Neural cell (in vitro differentiated cells): ENCODE results near the gene FAM72D.
"Not testable (repeated sequence)": the region's sequence is repeated elsewhere in the genome, so short reads cannot be mapped to it uniquely, and the experiment has no call there.

Source experiments
- EZH2 ChIP-seq: fragments of 200-600, 300-800 bp; shearing (Covaris generic), sonication (generic); IDR thresholded peaks from 2 replicates; pipeline ENCODE4 v1.6.1; 2014; ENCODE audit warnings: antibody characterized with exemption, low read length, borderline replicate concordance, mild to moderate bottlenecking; ENCODE audit not compliant: insufficient read depth, poor library complexity, severe bottlenecking
- POLR2AphosphoS5 ChIP-seq: IDR thresholded peaks from 2 replicates; pipeline ENCODE4 v1.6.1; 2012
- RAD21 ChIP-seq: fragments of 450-650 bp; conservative IDR thresholded peaks from 2 replicates; pipeline ENCODE4 v1.6.1; 2014; ENCODE audit warnings: antibody characterized with exemption, mild to moderate bottlenecking, moderate library complexity
- TF ChIP-seq, protein P1 (sequence below): IDR thresholded peaks from 2 replicates; pipeline ENCODE4 v1.6.1; 2012; ENCODE audit warnings: borderline replicate concordance
- TF ChIP-seq, protein P2 (sequence below): fragments of 450-650 bp; IDR thresholded peaks from 2 replicates; pipeline ENCODE4 v1.5.1; 2014; ENCODE audit warnings: antibody characterized with exemption, mild to moderate bottlenecking, moderate library complexity; ENCODE audit not compliant: poor library complexity, severe bottlenecking

DNA sequence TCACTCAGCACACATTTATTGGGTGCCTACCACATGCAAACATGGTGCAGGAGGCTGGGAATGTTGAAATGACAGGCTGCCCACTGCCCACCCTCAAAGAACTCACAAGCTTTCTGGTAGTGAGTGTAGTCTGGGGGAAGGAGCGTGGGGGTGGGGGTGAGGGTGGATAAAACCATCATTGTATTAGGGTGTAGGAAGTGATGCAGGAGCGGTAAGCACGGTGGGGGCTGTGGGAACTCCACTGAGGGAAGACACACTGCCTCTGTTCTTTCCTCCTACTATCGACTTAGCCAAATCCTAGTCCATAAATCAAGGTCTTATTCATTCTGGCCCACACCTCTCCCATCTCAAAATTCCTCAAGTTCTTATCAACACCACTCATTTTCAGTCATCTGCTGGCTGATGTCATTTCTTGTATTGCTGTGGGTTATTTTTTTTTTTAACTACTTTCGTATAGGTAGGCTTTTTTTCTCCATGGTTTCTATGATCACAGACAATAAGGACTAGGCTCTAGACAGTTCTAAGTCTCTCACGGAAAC is 21.7 kb upstream of the FAM72D start:
- TF ChIP-seq RAD21, EZH2, POLR2AphosphoS5: not testable (repeated sequence)
- TF ChIP-seq, protein P1, sequence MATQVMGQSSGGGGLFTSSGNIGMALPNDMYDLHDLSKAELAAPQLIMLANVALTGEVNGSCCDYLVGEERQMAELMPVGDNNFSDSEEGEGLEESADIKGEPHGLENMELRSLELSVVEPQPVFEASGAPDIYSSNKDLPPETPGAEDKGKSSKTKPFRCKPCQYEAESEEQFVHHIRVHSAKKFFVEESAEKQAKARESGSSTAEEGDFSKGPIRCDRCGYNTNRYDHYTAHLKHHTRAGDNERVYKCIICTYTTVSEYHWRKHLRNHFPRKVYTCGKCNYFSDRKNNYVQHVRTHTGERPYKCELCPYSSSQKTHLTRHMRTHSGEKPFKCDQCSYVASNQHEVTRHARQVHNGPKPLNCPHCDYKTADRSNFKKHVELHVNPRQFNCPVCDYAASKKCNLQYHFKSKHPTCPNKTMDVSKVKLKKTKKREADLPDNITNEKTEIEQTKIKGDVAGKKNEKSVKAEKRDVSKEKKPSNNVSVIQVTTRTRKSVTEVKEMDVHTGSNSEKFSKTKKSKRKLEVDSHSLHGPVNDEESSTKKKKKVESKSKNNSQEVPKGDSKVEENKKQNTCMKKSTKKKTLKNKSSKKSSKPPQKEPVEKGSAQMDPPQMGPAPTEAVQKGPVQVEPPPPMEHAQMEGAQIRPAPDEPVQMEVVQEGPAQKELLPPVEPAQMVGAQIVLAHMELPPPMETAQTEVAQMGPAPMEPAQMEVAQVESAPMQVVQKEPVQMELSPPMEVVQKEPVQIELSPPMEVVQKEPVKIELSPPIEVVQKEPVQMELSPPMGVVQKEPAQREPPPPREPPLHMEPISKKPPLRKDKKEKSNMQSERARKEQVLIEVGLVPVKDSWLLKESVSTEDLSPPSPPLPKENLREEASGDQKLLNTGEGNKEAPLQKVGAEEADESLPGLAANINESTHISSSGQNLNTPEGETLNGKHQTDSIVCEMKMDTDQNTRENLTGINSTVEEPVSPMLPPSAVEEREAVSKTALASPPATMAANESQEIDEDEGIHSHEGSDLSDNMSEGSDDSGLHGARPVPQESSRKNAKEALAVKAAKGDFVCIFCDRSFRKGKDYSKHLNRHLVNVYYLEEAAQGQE = not testable (repeated sequence)
- TF ChIP-seq, protein P2, sequence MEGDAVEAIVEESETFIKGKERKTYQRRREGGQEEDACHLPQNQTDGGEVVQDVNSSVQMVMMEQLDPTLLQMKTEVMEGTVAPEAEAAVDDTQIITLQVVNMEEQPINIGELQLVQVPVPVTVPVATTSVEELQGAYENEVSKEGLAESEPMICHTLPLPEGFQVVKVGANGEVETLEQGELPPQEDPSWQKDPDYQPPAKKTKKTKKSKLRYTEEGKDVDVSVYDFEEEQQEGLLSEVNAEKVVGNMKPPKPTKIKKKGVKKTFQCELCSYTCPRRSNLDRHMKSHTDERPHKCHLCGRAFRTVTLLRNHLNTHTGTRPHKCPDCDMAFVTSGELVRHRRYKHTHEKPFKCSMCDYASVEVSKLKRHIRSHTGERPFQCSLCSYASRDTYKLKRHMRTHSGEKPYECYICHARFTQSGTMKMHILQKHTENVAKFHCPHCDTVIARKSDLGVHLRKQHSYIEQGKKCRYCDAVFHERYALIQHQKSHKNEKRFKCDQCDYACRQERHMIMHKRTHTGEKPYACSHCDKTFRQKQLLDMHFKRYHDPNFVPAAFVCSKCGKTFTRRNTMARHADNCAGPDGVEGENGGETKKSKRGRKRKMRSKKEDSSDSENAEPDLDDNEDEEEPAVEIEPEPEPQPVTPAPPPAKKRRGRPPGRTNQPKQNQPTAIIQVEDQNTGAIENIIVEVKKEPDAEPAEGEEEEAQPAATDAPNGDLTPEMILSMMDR = not testable (repeated sequence)
